ENCODE data around the gene DAP. TPM values are rescaled to one million over a fixed set of nuclear protein-coding genes. Genes with fewer than 3 reads are reported as not detected.

DAP gene
- total and polyA plus RNA-seq, 2 of the 4 experiments (the other 2 are of a cell fraction) = 49.6 to 189 TPM

DNA sequence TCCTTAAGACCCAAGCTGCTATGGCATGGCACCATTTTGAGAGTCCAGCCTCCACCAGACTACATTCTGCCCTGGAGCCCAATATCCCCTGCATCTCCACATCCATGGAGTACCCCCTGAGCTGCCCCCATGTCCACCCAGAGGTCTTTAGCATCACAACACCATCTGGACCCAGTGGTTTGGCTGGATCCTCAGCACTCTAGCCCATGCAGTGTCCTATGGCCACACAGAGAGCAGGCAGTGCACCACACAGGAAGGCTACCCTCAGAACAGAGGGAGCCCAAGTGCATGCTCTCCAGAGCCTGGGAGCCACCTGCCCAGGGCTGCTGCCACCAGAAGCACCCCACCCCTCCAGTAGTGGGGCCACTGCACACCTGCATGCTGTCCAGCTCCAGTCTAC is 18.6 kb upstream of the DAP start:
- Histone ChIP-seq H2AFZ (replicated peaks; ENCODE audit: low read length, poor library complexity) (no peak overlapping the region), H2BK20ac (ENCODE audit: low read depth, low read length) (no peak overlapping the region), H2AK5ac (ENCODE audit: low read depth, low read length) (no peak overlapping the region), H3K9me1 (ENCODE audit: insufficient read depth, low read length) (peaks cover 3% of the 10 kb centered on the region; the same call in 1 of the 2 replicates), H4K20me1 (ENCODE audit: insufficient read depth, low read length) (no peaks in the 10 kb centered on the region), H3K18ac (ENCODE audit: low read depth, low read length) (no peak overlapping the region), H3K9me3 (ENCODE audit: control insufficient read depth, insufficient read depth, low read length) (no peaks in the 10 kb centered on the region; the same call in 1 of the 2 replicates), H3K4me1 (ENCODE audit: control insufficient read depth, insufficient read depth, low read length) (peaks cover 1% of the 10 kb centered on the region; the same call in 1 of the 2 replicates), H2BK15ac (ENCODE audit: low read depth, low read length) (no peak overlapping the region), H3K4ac (ENCODE audit: low read depth, low read length) (no peak overlapping the region), H2BK120ac (ENCODE audit: low read depth, low read length) (no peak overlapping the region), H3K56ac (ENCODE audit: extremely low read depth, insufficient read depth, low read length) (no peak overlapping the region), H4K91ac (ENCODE audit: insufficient read depth, low read depth, low read length) (no peak overlapping the region), H3K36me3 (ENCODE audit: control insufficient read depth, insufficient read depth, low read length) (no peaks in the 10 kb centered on the region), H3K23ac (ENCODE audit: low read depth, low read length) (no peak overlapping the region), H2BK5ac (ENCODE audit: low read depth, low read length, poor library complexity, severe bottlenecking) (no peak overlapping the region), H4K8ac (ENCODE audit: low read depth in 2 of 2, low read length in 2 of 2) (no peak overlapping the region), H3K14ac (replicated peaks; ENCODE audit: low read depth, low read length) (no peak overlapping the region), H3K27ac (ENCODE audit: insufficient read depth, low read length) (no peak overlapping the region), H3K27me3 (ENCODE audit: control insufficient read depth, insufficient read depth, low read length) (no peaks in the 10 kb centered on the region), H3K9ac (ENCODE audit: low read depth, low read length) (no peak overlapping the region), H3K4me3 (ENCODE audit: insufficient read depth, low read depth, low read length) (no peak overlapping the region), H3K79me1 (ENCODE audit: low read depth in 1 of 2, low read length in 2 of 2) (no peaks in the 10 kb centered on the region), H2AK9ac (replicated peaks; ENCODE audit: low read depth, low read length, poor library complexity) (no peak overlapping the region), H3K4me2 (ENCODE audit: low read depth, low read length) (no peak overlapping the region), H4K5ac (ENCODE audit: low read depth, low read length) (no peak overlapping the region)
- dilution Hi-C loops (cut with HindIII; ENCODE audit: low sequenced_read_pairs, unreplicated experiment) = no loop called here
- ATAC-seq (ENCODE audit: low read depth) (no peak), DNase-seq (no peak)
- in situ Hi-C loops (cut with MboI; ENCODE audit: low sequenced_read_pairs) = no loop called here
- POLR2A ChIA-PET (ENCODE audit: unreplicated experiment) = no interaction called here
- BruUV-seq (replicated peaks) = no TSS peak
- intact Hi-C loops (cut with micrococcal nuclease) = no loop called here
- CTCF ChIA-PET = no interaction called here
- TF ChIP-seq, protein P1, sequence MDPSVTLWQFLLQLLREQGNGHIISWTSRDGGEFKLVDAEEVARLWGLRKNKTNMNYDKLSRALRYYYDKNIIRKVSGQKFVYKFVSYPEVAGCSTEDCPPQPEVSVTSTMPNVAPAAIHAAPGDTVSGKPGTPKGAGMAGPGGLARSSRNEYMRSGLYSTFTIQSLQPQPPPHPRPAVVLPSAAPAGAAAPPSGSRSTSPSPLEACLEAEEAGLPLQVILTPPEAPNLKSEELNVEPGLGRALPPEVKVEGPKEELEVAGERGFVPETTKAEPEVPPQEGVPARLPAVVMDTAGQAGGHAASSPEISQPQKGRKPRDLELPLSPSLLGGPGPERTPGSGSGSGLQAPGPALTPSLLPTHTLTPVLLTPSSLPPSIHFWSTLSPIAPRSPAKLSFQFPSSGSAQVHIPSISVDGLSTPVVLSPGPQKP (IDR thresholded peaks at IDR 0.05; ENCODE audit: borderline replicate concordance, low read depth, low read length) = no peak
- no peak for TF ChIP-seq RCOR1 (IDR thresholded peaks at IDR 0.05; ENCODE audit: insufficient replicate concordance, low read length)
- no peak for TF ChIP-seq MXI1 (IDR thresholded peaks at IDR 0.05; ENCODE audit: borderline replicate concordance, low read depth, low read length)
- TF ChIP-seq CEBPB (IDR thresholded peaks at IDR 0.05; ENCODE audit: low read depth, low read length) = no peak
- no peak for TF ChIP-seq NFE2L2 (IDR thresholded peaks at IDR 0.05; ENCODE audit: low read depth, low read length)
- no peak for TF ChIP-seq POLR2A (IDR thresholded peaks at IDR 0.05; ENCODE audit: low read depth, low read length)
- TF ChIP-seq SMC3 (IDR thresholded peaks at IDR 0.05; ENCODE audit: low read depth, low read length) = no peak
- TF ChIP-seq FOS (IDR thresholded peaks at IDR 0.05; ENCODE audit: low read depth, low read length) = no peak
- TF ChIP-seq MAZ (IDR thresholded peaks at IDR 0.05; ENCODE audit: borderline replicate concordance, low read depth, low read length) = no peak
- no peak for TF ChIP-seq MAFK (IDR thresholded peaks at IDR 0.05; ENCODE audit: low read depth, low read length)
- TF ChIP-seq, protein P2, sequence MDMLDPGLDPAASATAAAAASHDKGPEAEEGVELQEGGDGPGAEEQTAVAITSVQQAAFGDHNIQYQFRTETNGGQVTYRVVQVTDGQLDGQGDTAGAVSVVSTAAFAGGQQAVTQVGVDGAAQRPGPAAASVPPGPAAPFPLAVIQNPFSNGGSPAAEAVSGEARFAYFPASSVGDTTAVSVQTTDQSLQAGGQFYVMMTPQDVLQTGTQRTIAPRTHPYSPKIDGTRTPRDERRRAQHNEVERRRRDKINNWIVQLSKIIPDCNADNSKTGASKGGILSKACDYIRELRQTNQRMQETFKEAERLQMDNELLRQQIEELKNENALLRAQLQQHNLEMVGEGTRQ (IDR thresholded peaks at IDR 0.05; ENCODE audit: low read depth, low read length) = no peak
- TF ChIP-seq RAD21 (IDR thresholded peaks at IDR 0.05; ENCODE audit: low read length) = no peak
- TF ChIP-seq, protein P3, sequence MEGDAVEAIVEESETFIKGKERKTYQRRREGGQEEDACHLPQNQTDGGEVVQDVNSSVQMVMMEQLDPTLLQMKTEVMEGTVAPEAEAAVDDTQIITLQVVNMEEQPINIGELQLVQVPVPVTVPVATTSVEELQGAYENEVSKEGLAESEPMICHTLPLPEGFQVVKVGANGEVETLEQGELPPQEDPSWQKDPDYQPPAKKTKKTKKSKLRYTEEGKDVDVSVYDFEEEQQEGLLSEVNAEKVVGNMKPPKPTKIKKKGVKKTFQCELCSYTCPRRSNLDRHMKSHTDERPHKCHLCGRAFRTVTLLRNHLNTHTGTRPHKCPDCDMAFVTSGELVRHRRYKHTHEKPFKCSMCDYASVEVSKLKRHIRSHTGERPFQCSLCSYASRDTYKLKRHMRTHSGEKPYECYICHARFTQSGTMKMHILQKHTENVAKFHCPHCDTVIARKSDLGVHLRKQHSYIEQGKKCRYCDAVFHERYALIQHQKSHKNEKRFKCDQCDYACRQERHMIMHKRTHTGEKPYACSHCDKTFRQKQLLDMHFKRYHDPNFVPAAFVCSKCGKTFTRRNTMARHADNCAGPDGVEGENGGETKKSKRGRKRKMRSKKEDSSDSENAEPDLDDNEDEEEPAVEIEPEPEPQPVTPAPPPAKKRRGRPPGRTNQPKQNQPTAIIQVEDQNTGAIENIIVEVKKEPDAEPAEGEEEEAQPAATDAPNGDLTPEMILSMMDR (conservative IDR thresholded peaks at IDR 0.05; ENCODE audit: low read depth, low read length) = no peak
- TF ChIP-seq BHLHE40 (IDR thresholded peaks at IDR 0.05; ENCODE audit: low read depth, low read length) = no peak
